ENCODE results near the gene TOM1.

The TOM1 gene

GRCh38 chr22:35384975-35385588 lies 85.4 kb downstream of the TOM1 start:
- Histone ChIP-seq H3K36me3 (peaks cover 15% of the 10 kb centered on the region), H3K4me1 (ENCODE audit: control insufficient read depth in 1 of 2, insufficient read depth in 1 of 2, low read depth in 1 of 2, low read length in 1 of 2) (peaks cover 17 to 20% of the 10 kb centered on the region in 2 experiments), H3K4me3 (ENCODE audit: low read depth in 1 of 2, low read length in 1 of 2) (no peak overlapping the region), H3K9me3 (no peaks in the 10 kb centered on the region), H3K27ac (peak overlapping the region; percentile 7), H3K27me3 (peaks cover 34% of the 10 kb centered on the region)
- no peak for TF ChIP-seq CTCF (IDR thresholded peaks at IDR 0.05)

GRCh38 chr22:35386670-35387288 lies 87.1 kb downstream of the TOM1 start:
- peaks cover 26% of the 10 kb centered on the region for H3K27me3 ChIP-seq
- no peak for TF ChIP-seq CTCF (IDR thresholded peaks at IDR 0.05)

GRCh38 chr22:35390933-35391332 lies 91.2 kb downstream of the TOM1 start:
- no peaks in the 10 kb centered on the region for H3K9me3 ChIP-seq
- H3K4me3 ChIP-seq (ENCODE audit: low read depth in 1 of 2, low read length in 1 of 2) = no peak overlapping the region
- H3K4me1 ChIP-seq (ENCODE audit: control insufficient read depth in 1 of 2, insufficient read depth in 1 of 2, low read depth in 1 of 2, low read length in 1 of 2) = no peaks in the 10 kb centered on the region
- no peak for TF ChIP-seq CTCF (IDR thresholded peaks at IDR 0.05)
- H3K27me3 ChIP-seq = no peaks in the 10 kb centered on the region
- H3K27ac ChIP-seq = no peak overlapping the region
- peaks cover 16% of the 10 kb centered on the region for H3K36me3 ChIP-seq

More at GRCh38 chr22:35386670-35387288, 87.1 kb downstream of the TOM1 start:
- Histone ChIP-seq H3K4me3 (ENCODE audit: low read depth in 1 of 2, low read length in 1 of 2) (no peak overlapping the region), H3K4me1 (ENCODE audit: control insufficient read depth in 1 of 2, insufficient read depth in 1 of 2, low read depth in 1 of 2, low read length in 1 of 2) (peaks cover 0 to 3% of the 10 kb centered on the region in 2 experiments), H3K36me3 (peaks cover 16% of the 10 kb centered on the region), H3K9me3 (no peaks in the 10 kb centered on the region), H3K27ac (no peak overlapping the region)

GRCh38 chr22:35392357-35392756 lies 92.7 kb downstream of the TOM1 start:
- Histone ChIP-seq H3K4me3 (ENCODE audit: low read depth in 1 of 2, low read length in 1 of 2) (no peak overlapping the region), H3K9me3 (no peaks in the 10 kb centered on the region), H3K4me1 (ENCODE audit: control insufficient read depth in 1 of 2, insufficient read depth in 1 of 2, low read depth in 1 of 2, low read length in 1 of 2) (peaks cover 0 to 5% of the 10 kb centered on the region in 2 experiments), H3K36me3 (peaks cover 8% of the 10 kb centered on the region), H3K27me3 (no peaks in the 10 kb centered on the region), H3K27ac (no peak overlapping the region)
- TF ChIP-seq CTCF (IDR thresholded peaks at IDR 0.05) = no peak

- Histone ChIP-seq H3K27me3 (no peaks in the 10 kb centered on the region), H3K4me1 (ENCODE audit: control insufficient read depth in 1 of 2, insufficient read depth in 1 of 2, low read depth in 1 of 2, low read length in 1 of 2) (peaks cover 0 to 5% of the 10 kb centered on the region in 2 experiments), H3K4me3 (ENCODE audit: low read depth in 1 of 2, low read length in 1 of 2) (no peak overlapping the region), H3K9me3 (no peaks in the 10 kb centered on the region), H3K27ac (no peak overlapping the region), H3K36me3 (peaks cover 4% of the 10 kb centered on the region)
- no peak for TF ChIP-seq CTCF (IDR thresholded peaks at IDR 0.05)
These were observed 93.7 kb downstream of the TOM1 start for GRCh38 chr22:35393116-35394010.

Measured in neutrophil (primary cell).